NCI-H446 treated with DMSO at 0.1 percent for 48 hours (cell line): ENCODE measurements around the gene TMEM50B.
"Not testable (repeated sequence)": the region's sequence is repeated elsewhere in the genome, so short reads cannot be mapped to it uniquely, and the experiment has no call there.

Experiments
- DNase-seq: peaks from one replicate; lab custom pipeline; 2025; lab: John Stamatoyannopoulos, UW

The TMEM50B gene

DNA sequence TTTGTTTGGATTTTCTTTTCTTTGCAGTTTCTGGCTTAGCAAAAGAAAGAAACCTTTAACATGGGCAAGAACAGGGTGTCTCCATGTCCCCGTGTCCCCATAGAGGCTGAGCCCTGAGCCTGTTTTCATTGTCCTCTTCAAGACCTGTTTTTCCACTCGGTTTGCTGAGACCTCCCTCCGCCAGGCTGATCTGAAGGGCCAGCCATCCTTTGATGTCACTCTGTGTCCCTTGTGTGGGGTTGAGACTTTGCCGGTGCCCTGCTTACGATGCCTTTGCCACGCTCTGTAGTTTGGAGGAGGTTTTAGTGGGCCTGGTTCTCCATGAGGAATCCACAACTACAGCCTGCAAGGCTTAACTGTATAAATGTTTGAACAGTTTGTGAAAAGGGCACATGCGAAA, 52.7 kb downstream of the TMEM50B start:
- DNase-seq, result no peak

DNA sequence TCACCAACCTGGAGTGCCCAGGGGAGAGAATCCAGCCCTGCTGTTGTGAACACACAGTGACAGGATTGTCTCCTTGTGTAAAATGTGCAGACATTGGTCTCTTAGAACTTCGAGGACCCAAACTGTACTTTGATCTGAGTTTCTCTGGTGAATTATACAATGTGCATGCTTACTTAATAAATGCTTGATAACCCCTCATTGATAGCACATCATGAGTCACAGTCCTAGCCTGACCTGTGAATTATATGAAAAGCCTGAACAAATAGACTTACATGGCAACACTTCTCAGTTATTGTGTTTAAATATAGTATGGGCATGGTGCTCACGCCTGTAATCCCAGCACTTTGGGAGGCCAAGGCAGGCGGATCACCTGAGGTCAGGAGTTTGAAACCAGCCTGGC, 53.9 kb downstream of the TMEM50B start:
- DNase-seq, result no peak

DNA sequence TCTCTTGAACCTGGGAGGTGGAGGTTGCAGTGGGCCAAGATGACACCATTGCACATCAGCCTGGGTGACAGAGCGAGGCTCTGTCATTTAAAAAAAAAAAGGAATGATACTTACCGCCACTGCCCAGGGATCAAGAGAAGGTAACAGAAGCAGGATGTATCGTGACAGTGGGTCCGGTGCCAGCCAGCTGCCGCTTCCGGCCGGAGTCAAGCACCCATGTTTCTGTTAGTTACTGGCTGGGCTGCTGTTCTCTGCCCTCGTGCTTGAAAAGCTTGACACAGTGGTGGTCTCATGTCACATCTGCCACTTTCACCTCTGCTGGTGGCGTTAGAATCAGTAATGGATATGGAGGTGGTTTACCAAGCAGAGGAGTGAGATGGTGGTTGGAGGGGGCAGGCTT, 55.6 kb downstream of the TMEM50B start:
- no peak for DNase-seq

DNA sequence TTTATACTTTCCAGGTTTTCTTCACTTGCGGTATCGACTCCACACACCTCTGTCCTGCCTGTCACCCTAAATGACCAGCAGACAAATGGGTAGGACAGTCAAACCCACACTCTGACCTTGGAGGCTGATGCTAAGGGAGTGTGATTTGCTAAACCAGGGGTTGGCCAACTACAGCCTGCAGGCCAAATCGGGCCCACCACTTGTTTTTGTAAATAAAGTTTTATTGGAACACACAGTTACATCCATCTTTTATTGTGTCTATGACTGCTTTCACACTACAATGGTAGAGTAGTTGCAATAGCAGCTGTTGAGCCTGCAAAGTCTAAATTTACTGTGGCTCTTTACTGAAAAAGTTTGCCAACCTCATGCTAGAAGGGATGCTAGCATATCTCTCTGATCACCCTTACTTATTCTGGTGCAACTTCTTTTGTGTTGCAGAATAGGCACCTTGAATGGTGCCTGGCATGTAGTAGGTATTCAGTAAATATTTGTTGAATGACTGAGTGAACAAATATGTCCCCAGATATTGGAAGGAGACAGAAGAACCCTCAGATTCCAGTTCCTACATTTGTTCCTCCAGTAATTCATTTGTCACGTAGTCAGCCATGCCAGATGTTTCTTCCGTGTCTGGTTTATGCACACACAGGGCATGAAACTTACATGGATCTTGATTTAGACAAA, 57.9 kb downstream of the TMEM50B start:
- DNase-seq, result no peak

DNA sequence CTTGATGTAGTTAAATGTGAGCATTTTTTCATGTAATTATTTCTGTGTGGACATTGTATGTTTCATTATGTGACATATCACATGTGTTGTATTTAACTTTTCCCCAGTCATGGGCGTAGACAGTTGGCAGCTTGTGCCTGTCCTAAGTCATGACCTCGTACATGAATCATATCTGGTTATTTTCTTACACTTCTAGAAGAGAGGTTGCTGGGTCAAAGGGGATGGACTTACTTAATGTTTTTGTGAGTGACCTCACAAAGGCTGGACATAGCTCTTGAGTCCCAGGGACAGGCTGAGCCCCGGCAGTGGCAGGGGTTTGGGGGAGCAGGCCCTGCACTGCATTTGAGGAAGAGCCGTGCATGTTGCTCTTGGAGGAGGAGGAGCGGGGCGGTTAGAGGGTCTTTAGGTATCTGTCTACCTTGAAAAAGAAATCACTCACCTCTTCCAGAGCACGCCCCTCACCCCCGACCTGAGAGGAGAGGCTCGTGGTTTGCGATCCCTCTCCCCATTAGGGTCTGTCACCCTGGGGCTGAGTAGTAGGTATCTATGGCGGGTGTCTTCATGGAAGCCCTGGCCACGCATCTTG, 60.1 kb downstream of the TMEM50B start:
- DNase-seq, result no peak

DNA sequence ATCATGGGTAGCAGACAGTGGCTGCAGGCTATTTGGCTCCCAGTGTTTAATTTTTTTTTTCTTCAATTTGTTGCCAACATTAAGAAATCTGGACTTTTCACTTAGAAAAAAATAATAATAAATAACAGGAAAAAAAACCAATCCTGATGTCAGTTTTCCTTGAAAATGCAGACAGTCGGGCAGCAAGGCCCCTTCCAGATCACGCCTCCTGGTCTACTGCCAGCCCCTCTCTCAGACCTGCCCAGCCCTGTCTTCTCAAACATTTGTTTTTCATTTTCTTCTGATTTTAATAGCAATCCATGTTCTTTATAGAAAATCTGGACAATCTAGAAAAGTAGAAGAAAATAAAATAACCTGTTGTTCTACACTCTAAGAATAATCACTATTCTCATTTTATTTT, 61.1 kb downstream of the TMEM50B start:
- DNase-seq, result no peak

DNA sequence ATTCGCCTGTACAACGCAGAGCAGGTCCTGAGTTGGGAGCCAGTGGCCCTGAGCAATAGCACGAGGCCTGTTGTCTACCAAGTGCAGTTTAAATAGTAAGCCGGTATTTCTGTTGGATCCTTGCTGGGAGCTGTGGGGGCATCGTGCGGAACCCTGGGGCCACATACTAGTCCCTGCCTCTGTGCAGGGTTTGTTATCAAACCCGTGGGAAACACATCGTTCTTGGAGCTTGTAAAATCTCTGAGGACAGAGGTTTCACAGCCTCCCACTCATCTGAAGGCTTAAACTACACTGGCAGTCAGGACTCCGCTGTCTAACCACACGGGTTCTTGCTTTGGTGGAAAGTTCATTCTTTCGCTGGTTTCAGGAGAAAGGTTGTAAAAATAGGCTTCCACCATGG, 64.8 kb downstream of the TMEM50B start:
- no peak for DNase-seq

DNA sequence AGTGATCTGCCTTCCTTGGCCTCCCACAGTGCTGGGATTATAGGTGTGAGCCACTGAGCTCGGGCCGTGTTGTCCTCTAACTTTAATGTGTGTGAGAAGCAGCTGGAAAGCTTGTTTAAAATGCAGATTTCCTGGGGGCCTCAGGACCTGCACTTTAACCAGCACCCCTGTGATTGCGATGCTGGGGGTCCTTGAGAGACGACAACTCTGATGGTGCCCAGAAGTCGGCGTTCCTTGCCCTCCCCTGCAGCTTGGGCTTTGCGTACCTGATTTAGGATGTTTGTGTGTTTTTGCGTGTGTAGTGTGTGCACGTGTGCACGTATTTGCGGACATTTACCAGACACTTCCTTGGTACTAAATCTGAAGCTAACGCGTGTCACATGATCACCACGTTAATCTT, 65.7 kb downstream of the TMEM50B start:
- no peak for DNase-seq

DNA sequence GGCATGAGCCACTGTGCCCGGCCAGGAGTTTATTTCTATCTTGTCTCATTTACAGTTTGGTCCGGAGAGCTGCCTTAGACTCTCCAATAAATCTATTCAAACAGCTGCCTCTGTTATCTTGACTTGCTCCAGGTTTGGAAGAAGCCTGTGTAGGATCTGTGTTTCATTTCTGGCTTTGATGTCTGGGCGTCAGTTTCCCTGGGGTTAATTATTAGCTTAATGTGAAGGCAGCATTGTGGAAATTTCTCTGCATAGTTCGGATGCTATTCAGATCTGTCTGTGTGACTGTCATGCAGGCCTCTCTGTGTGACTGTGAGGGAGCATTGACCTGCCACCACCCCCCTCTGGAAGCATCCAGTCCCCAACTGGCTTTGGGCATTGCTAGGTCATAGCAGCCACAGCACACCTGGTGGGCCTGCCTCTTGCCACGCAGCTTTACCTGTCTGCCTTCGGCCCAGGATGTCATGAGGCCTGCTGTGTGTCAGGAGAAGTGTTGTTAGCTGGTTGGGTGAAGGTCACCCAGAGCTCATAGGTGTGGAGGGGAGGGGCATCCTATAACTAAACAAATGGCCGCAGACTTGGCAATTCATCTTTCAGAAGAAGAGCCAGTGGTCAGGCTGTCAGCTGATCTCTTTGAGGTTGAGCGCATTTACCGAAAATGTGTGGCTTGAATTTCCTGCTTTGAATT, 66.8 kb downstream of the TMEM50B start:
- DNase-seq, result no peak

DNA sequence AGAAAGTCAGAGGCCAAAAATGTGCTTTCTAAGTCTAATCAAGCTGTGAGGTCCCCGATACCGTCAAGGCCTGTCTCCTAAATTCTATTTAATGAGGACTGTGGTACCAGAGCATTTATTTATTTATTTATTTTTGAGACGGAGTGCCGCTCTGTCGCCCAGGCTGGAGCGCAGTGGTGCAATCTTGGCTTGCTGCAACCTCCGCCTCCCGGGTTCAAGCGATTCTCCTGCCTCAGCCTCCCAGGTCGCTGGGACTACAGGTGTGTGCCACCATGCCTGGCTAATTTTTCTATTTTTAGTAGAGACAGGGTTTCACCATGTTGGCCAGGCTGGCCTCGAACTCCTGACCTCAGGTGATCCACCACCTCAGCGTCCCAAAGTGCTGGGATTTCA, 67.3 kb downstream of the TMEM50B start:
- DNase-seq, result not testable (repeated sequence)

DNA sequence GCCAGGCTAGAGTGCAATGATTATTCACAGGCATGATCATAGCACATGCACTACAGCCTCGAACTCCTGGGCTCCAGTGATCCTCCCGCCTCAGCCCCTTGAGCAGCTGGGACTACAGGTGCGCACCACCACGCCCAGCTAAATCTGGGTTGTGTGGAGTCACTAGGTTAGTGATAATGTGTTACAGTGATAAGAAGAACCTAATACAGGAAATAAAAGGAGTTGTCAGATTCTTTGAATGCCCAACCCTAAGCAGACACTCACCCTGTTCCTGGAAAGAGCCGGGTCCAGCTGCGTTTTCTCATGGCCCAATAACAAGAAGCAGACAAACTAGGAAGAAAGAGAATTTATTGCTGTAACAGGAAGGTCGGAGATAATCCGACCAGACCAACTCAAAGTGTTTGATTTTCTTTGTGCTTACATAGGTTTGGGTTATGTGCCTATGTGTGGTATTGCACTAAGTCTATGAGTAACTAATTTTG, 67.8 kb downstream of the TMEM50B start:
- DNase-seq, result no peak

DNA sequence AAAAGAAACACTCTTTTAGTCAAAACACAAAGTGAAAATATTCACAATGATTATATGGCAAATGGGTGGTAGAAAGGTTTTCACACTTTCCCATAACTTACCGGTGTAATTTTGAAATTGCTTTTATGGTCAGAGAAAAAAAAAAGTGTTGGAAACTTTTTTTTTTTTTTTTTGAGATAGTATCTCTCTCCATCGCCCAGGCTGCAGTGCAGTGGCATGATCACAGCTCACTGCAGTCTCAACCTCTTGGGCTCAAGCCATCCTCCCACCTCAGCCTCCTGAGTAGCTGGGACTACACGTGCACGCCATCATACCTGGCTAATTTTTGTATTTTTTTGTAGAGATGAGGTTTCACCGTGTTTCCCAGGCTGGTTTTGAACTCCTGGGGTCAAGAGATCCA, 73.3 kb downstream of the TMEM50B start:
- DNase-seq, result no peak

DNA sequence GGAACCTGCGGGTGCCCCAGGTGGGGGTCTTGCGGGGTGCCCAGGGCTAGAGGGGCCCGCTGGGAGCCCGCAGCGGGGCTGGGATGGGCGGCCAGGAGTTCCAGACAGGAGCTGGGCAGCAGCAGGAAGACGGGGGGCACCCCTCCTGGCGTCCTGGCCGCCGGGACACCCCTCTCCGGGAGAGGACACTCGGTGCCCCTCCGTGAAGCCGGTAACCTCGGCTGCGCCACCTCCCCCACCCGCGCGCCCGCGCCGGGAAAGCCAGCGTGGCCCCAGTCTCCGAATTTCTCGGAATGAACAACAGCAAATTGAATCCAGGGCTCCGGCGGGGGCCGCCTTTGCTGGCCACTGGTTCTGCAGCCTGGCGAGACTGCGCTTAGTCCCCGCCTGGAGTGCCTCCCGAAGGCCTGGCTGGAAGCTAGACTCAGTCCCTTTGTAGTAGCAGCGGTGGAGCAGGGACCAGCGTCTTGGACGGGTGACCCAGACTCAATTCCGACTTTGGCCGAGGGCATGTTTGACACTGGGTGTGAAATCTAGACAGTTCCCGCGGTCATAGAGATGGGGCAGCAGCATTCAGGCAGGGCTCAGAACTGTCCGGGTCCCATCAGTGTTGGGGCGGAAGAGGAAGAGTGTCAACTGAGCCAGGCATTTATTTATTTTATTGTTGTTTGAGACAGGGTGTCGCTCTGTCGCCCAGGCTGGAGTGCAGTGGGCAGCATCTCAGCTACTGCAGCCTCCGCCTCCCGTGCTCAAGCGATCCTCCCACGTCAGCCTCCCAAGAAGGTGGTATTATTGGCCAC, 75.8 kb downstream of the TMEM50B start:
- peak; percentile 7 for DNase-seq

DNA sequence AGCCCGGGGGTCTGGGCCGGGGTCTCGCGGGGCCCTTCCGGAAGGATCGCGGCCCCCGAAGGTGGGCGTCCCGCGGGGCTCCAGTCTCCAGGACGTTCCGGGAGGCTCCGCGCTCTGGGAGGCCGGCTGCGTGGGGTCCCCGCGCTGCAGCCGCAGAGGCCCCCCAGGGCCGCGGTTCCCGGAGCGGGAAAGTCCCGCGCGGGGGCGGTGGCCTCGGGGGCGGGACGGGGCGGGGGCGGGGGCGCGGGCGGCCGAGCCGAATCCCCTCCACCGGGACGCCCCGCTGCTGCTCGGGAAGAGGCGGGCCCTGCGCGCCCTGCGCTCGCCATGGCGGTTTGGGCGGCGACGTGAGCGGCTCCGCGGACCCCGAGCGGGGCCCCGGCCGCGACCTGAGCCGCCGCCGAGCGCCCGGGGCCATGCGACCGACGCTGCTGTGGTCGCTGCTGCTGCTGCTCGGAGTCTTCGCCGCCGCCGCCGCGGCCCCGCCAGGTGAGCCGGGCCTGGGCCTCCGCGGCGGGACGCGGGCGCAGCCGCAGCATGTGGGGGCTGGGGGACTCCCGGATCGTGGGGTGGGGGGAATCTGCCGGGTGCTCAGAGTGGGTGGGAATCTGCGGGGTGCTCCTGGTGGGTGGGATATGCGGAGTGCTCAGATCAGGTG, 76.5 kb downstream of the TMEM50B start, which contains the start of gene IFNGR2:
Gene IFNGR2 (plus strand): TSS at position 286 of the 658 bp plus-strand sequence. CDS start 131 bp downstream, at position 417.
- DNase-seq, result no peak

DNA sequence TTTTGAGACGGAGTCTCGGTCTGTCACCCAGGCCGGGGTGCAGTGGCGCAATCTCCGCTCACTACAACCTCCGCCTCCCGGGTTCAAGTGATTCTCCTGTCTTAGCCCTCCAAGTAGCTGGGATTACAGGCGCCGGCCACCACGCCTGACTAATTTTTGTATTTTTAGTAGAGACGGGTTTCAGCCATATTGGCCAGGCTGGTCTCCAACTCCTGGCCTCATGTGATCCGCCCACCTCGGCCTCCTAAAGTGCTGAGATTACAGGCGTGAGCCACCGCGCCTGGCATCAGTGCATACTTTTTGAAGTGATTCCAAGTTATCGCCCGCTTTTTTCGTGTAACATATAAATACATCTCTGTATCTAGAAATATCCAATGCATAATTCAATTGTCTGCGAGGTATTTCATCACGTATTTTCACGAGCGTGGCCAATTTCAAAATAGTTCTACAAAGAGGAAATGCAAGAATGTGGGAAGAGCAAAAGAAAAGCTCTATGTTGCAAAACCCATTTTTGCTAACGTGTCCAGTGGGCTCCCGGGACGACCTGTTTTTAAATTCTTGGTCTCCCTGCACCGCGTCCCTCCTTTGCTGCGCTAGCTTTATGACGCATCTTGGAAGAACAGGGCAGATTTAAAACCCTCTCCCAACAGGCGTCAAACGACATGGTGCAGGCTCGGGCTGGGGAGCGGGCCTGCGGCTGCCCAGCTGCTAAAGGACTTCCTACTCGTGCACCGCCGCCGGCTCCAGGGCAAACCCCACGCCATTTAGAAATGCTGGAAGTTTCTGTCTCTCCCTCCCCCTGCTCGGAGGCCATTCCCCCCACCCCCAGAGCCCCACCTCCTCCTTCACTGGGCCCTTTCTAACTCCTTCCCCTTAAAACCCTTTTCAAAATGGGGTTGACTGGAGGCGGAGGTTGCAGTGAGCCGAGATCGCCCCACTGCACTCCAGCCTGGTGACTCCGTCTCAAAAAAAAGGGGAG, 77.5 kb downstream of the TMEM50B start:
- no peak for DNase-seq

DNA sequence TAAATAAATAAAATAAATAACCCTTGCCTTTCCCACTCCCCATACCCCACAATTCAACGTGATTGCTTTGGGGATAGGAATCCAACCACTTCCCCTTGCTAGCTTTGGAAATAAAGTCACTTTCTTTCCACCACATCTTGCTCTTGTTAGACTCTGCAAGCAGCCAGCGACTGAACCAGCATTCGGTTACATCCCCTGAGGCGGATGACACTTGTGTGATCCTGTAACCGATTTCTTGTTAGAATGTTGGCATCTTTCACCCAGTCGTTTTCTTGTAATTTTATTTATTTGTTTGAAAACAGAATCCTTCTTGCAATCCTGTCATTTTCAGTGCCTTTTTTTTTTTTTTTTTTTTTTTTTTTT, 78.2 kb downstream of the TMEM50B start:
- no peak for DNase-seq
